NCI-H1092 treated with DMSO at 0.1 percent for 48 hours (cell line): ENCODE data around the gene IL18.
"Not testable (repeated sequence)": the region's sequence is repeated elsewhere in the genome, so short reads cannot be mapped to it uniquely, and the experiment has no call there.

Source experiments
- DNase-seq: peaks from one replicate; lab custom pipeline; 2025; lab: John Stamatoyannopoulos, UW

The IL18 gene

GRCh38 chr11:112121981-112122615 is 41.8 kb downstream of the IL18 start:
- no peak for DNase-seq

GRCh38 chr11:112118176-112118575 is 45.7 kb downstream of the IL18 start:
- no peak for DNase-seq

DNA sequence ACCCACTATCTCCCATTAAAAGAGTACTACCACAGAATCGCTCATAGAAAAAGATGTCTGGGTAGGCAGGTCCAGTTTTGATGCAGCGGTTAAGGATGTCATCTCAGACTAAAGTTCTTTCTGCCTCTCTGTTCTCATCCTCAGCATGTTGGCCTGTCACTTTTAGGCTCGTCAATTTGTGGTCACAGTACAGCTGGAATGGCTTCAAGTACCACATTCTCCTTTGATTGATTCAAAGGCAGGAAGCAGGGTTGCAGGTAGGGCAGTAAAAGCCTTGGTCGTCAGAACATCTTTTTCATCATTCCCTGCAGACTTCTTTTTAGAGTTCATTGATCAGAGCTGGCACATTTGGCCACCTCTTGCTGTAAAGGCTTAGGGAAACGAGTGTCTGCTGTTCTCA is 48.5 kb downstream of the IL18 start:
- DNase-seq, result no peak

DNA sequence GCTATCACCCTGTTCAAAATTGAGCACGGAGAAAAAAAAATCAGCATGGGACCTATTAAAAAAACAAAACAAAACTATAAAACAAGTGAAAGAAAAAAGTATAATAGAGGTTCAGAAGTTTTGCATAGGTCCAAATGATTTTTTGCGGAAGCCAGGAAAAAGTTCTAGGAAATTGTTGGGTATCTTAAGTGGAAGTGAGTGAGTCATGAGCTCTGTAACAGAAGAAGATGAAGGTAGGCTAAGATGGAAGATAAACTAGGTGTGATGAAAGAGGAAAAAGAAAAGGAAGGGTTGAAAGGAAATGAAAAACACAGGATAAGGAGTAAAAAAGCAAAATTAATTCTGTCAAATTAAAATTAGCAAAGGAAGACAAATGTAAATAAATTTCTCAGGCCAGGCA is 49.4 kb downstream of the IL18 start:
- DNase-seq, result no peak

DNA sequence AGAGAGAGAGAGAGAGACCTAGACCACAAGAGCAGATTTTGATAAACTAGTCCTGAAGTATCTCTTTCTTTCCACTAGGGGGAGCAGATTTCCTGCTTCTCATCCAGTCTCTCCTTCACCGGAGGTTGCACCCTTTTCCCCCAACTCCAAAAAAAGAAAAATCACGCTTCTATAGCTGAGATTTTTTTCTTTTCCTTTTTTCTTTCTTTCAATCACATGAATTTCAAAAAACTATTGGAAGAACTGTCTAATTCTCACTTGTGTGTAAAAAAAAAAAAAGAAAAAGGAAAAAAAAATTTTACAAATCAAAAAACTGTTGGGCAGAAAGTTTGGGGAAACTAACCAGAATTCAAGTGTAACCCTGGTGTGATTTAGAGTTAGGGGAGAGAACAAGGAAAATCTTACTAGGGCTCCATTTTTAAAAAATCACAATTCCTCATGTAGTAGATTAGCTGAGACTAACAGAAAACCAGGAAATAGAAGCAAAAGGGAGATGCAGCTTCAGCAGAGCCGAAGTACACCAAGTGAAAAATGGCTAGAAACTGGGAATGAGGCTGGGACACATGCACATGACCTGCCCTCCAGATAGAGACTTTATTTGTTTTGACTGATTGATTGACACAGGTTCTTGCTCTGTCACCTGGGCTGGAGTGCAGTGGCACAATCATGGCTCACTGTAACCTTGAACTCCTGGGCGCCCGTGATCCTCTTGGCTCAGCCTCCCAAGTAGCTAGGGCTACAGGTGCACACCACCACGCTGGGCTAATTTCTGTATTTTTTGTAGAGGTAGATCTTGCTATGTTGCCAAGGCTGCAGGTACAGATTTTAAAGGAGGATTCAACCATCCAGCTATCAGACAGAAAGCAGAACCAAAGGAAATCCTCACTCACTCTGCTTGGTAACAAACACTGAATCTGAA is 50.1 kb downstream of the IL18 start:
- peak; percentile 85 for DNase-seq

- DNase-seq, result no peak
Observed at GRCh38 chr11:112106070-112106469, 57.8 kb downstream of the IL18 start.

GRCh38 chr11:112103446-112103845 is 60.4 kb downstream of the IL18 start:
- DNase-seq, result no peak

DNA sequence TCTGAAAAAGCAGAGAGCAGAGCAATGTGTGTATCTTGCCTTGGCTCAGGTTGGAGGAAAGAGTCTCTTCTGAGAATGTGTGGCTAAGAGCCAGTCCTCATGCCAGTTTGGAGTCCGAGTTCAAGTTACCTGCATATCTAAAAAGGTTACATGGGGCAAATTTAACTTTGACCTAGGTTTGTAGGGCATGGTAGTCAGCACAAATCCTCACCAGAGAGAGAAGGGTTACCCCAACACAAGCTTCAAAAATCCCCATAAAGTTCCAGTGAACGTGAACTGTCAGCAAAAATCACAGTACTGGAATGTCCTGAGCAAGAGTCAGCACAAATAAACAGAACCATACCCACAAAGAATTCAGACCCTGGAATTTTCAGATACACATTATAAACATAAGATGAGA is 63.4 kb downstream of the IL18 start:
- no peak for DNase-seq

GRCh38 chr11:112097734-112098528 is 66.0 kb downstream of the IL18 start:
- no peak for DNase-seq

GRCh38 chr11:112096194-112096593 is 67.7 kb downstream of the IL18 start:
- no peak for DNase-seq

DNA sequence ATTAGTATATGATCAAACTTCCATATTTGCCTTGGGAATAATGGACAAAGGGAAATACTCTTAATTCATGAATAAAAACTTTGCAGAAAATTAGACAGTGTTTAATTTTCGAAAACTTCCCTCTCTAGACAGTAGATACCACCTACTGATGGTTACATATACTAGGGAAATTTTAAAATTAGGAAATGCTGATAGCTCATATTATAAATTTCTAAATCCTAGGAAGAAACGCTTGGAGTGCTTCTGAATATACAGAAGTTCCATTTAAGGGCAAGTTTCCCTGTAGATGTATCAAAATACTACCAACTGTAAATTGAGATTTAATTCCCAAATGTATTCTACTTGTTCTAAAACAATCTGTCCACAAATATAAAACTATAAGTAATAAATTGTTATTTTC is 68.6 kb downstream of the IL18 start:
- not testable (repeated sequence) for DNase-seq
